Sigmoid colon (tissue), 7 donors: Measurements from ENCODE around the gene OR7G2. TPM values are rescaled to one million over a fixed set of nuclear protein-coding genes. Genes with fewer than 3 reads are reported as not detected.
"Not testable (repeated sequence)": the region's sequence is repeated elsewhere in the genome, so short reads cannot be mapped to it uniquely, and the experiment has no call there.

Experiments used
- DNase-seq: peaks from one replicate; pipeline ENCODE4 v3.0.0-alpha.2; 2019
- H3K27ac ChIP-seq, 4 donors: fragments of 200-600 bp; sonication (generic); one replicate each; pipeline ENCODE4 v1.5.1; 2016 to 2019; ENCODE audit warnings: mild to moderate bottlenecking in 1 of 4
- H3K27me3 ChIP-seq, 3 donors: fragments of 200-600 bp; sonication (generic); one replicate each; pipeline ENCODE4 v1.5.1; 2019; ENCODE audit warnings: mild to moderate bottlenecking in 1 of 3
- H3K36me3 ChIP-seq, 4 donors: fragments of 200-600 bp; sonication (generic); one replicate each; pipeline ENCODE4 v1.5.1; 2016 to 2019
- H3K4me1 ChIP-seq, 4 donors: fragments of 200-600 bp; sonication (generic); one replicate each; pipeline ENCODE4 v1.5.1; 2017 to 2019
- H3K4me3 ChIP-seq, 4 donors: fragments of 200-600 bp; sonication (generic); one replicate each; pipeline ENCODE4 v1.5.1; 2017 to 2019; ENCODE audit warnings: mild to moderate bottlenecking in 2 of 4, moderate library complexity in 1 of 4
- H3K9me3 ChIP-seq, 4 donors: fragments of 200-600 bp in 3 of 4; sonication (generic) in 3 of 4; one replicate each; pipeline versions ENCODE4 v1.5.1 to v1.6.1; 2013 to 2019
- CTCF ChIP-seq, 4 experiments: fragments of 450-650 bp in 3 of 4; fragments of 200-600 bp in 1 of 4; IDR thresholded peaks; one replicate each; pipeline ENCODE4 v1.5.1; 2016 to 2019; ENCODE audit warnings: antibody characterized with exemption in 4 of 4, mild to moderate bottlenecking in 3 of 4, moderate library complexity in 2 of 4
- EP300 ChIP-seq, 4 donors: sonication (generic); formaldehyde crosslinking; IDR thresholded peaks; one replicate each; pipeline ENCODE4 v1.6.1; 2017; ENCODE audit warnings: antibody characterized with exemption in 4 of 4
- POLR2A ChIP-seq, 2 donors: fragments of 450-650 bp; IDR thresholded peaks; one replicate each; pipeline ENCODE4 v1.6.1; 2016; ENCODE audit warnings: antibody characterized with exemption in 2 of 2, mild to moderate bottlenecking in 2 of 2, moderate library complexity in 2 of 2
- POLR2AphosphoS5 ChIP-seq, 4 donors: sonication (generic); formaldehyde crosslinking; IDR thresholded peaks; one replicate each; pipeline ENCODE4 v1.6.1; 2017; ENCODE audit warnings: antibody characterized with exemption in 4 of 4
- WGBS, 2 donors: extraction: QIAGEN DNeasy Blood & Tissue Kit; methylation state at CpG; one replicate each; pipeline ENCODE4 v1.1.7; 2013; 5-methylcytosine and 5-hydroxymethylcytosine counted together
- intact Hi-C: fragments of 100-400 bp; cut with DNase I; formaldehyde crosslinking; loops from one replicate; pipeline ENCODE4 v1.15.1; 2023
- polyA plus RNA-seq, 3 donors: library from polyadenylated mRNA; stranded (reverse); fragments of 200-250 nt; gene quantifications; one replicate each; pipeline ENCODE4 v1.2.3, GENCODE V29; 2013
- small RNA-seq, 3 donors: library from RNA; depleted of rRNA; stranded (forward); fragments of <200 nt; gene quantifications; one replicate each; pipeline ENCODE3, GENCODE V24; 2016
- total RNA-seq, 4 donors: library from RNA; depleted of rRNA; stranded (reverse); fragments of >200 nt; gene quantifications; one replicate each; pipeline ENCODE4 v1.1.0, GENCODE V29; 2016
- donor health status: healthy with polysubstance abuse.
- donor health status: Bipolar disorder and iron deficiency.
- donor health status: healthy.

Gene OR7G2
- total and polyA plus RNA-seq, 7 donors, result not detected

DNA sequence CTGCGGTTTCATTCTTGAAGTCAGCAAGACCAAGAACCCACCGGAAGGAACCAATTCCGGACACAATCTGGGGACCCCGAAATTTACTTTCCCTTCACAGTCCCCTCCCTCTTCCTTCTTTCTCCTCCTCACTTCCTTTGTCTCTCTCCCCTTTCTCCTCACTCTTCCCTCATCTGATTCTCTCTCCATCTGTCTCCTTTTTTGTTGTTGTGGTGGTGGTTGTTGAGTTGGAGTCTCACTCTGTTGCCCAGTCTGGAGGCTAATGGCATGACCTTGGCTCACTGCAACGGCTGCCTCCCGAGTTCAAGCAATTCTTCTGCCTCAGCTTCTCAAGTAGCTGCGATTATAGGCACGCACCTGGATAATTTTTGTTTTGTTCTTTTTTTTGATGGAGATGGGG lies 53.1 kb downstream of the OR7G2 start:
- no peak overlapping the region for H3K4me3 ChIP-seq
- WGBS, 2 donors, result 85 to 92% methylated on average over 8 of the region's 8 CpGs
- H3K27ac ChIP-seq, result no peak overlapping the region
- no peaks in the 10 kb centered on the region for H3K9me3 ChIP-seq
- no peaks in the 10 kb centered on the region for H3K4me1 ChIP-seq
- TF ChIP-seq EP300 (IDR thresholded peaks at IDR 0.05) (no peak), POLR2A (IDR thresholded peaks at IDR 0.05) (no peak), POLR2AphosphoS5 (IDR thresholded peaks at IDR 0.05) (no peak), CTCF (IDR thresholded peaks at IDR 0.05) (no peak)
- intact Hi-C loops, result no loop called here
- H3K36me3 ChIP-seq, result no peaks in the 10 kb centered on the region
- no peak for DNase-seq
- no peaks in the 10 kb centered on the region for H3K27me3 ChIP-seq

DNA sequence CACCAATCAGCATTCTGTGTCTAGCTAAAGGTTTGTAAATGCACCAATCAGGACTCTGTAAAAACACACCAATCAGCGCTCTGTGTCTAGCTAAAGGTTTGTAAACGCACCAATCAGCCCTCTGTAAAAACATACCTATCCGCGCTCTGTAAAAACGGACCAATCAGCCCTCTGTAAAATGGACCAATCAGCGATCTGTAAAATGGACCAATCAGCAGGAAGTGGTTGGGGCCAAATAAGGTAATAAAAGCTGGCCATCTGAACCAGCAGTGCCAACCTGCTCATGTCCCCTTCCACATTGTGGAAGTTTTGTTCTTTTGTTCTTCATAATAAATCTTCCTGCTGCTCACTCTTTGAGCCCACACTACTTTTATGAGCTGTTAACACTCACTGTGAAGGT lies 53.6 kb downstream of the OR7G2 start:
- H3K4me1 ChIP-seq, intact Hi-C loops, H3K27me3 ChIP-seq, DNase-seq, H3K27ac ChIP-seq, H3K9me3 ChIP-seq, H3K36me3 ChIP-seq, H3K4me3 ChIP-seq: not testable (repeated sequence)
- WGBS, 2 donors, result 96% methylated on average over 6 of the region's 6 CpGs

DNA sequence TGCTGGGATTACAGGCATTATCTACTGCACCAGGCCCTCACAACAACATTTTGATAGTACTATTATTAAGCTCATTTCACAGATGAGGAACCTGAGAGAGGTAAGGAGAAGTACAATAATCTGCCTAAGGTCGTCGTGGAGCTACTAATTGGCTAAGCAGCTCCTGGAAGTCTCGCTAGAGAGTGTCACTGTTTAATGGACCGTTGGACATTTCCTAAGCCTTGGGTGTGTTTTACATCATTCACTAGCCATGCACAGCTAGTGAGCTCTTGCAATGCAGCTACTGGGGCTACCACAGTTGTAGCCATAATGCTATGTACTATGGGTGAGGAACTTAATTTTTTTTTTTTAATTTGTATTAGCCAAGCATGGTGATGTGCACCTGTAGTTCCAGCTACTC lies 54.4 kb downstream of the OR7G2 start:
- DNase-seq, result no peak
- WGBS, 2 donors, result 86 to 91% methylated on average over 4 of the region's 4 CpGs
- H3K4me3 ChIP-seq, result no peak overlapping the region
- TF ChIP-seq EP300 (IDR thresholded peaks at IDR 0.05) (no peak), POLR2A (IDR thresholded peaks at IDR 0.05) (no peak), POLR2AphosphoS5 (IDR thresholded peaks at IDR 0.05) (no peak), CTCF (IDR thresholded peaks at IDR 0.05) (no peak)
- no peaks in the 10 kb centered on the region for H3K9me3 ChIP-seq
- H3K27ac ChIP-seq, result no peak overlapping the region
- H3K27me3 ChIP-seq, result no peaks in the 10 kb centered on the region
- no peaks in the 10 kb centered on the region for H3K4me1 ChIP-seq
- H3K36me3 ChIP-seq, result no peaks in the 10 kb centered on the region
- intact Hi-C loops, result no loop called here

Small RNAs within 50 kb of the gene (small RNA-seq; reads per million reads assigned to genes)
- 0 reads per million in 3 donors for gene OR1M4P

Other genes starting within 250 kb of the OR7G2 start
- gene MUC16, start 97.1 kb downstream of the OR7G2 start, total RNA-seq, result under 1 TPM in 1 of 4 donors, not detected in 3; under 0.01 TPM
- gene MUC16, start 97.1 kb downstream of the OR7G2 start, polyA plus RNA-seq, result under 1 TPM in 1 of 3 donors, not detected in 2; under 0.01 TPM
- gene OR1M1, start 20.4 kb downstream of the OR7G2 start, total RNA-seq, result not detected
- not detected for gene OR1M1, start 20.4 kb downstream of the OR7G2 start, polyA plus RNA-seq
- gene OR7G1, start 8.3 kb upstream of the OR7G2 start, total RNA-seq, result not detected
- not detected for gene OR7G1, start 8.3 kb upstream of the OR7G2 start, polyA plus RNA-seq
- gene OR7G3, start 19.5 kb upstream of the OR7G2 start, total RNA-seq, result not detected
- not detected for gene OR7G3, start 19.5 kb upstream of the OR7G2 start, polyA plus RNA-seq
- gene ZNF317, start 32.9 kb upstream of the OR7G2 start, total RNA-seq, result 10 to 100 TPM; 11.4 to 20.8 (median 17.4) TPM
- gene ZNF317, start 32.9 kb upstream of the OR7G2 start, polyA plus RNA-seq, result 10 to 100 TPM; 12.6 to 24.5 (median 16.3) TPM
- gene OR7D2, start 71.5 kb upstream of the OR7G2 start, total RNA-seq, result not detected
- under 1 TPM in 1 of 3 donors, not detected in 2; 0.01 TPM for gene OR7D2, start 71.5 kb upstream of the OR7G2 start, polyA plus RNA-seq
- not detected for gene OR7D4, start 112.1 kb upstream of the OR7G2 start, total RNA-seq
- gene OR7D4, start 112.1 kb upstream of the OR7G2 start, polyA plus RNA-seq, result not detected
- gene OR7E24, start 143.5 kb upstream of the OR7G2 start, total RNA-seq, result not detected
- not detected for gene OR7E24, start 143.5 kb upstream of the OR7G2 start, polyA plus RNA-seq
- 10 to 100 TPM in 2 of 4 donors, 1 to 10 TPM in 2; 3.1 to 23.7 (median 11.9) TPM for gene ZNF699, start 202.4 kb upstream of the OR7G2 start, total RNA-seq
- gene ZNF699, start 202.4 kb upstream of the OR7G2 start, polyA plus RNA-seq, result 1 to 10 TPM in 1 of 3 donors, under 1 TPM in 2; 0.46 to 2.8 (median 0.60) TPM
- 10 to 100 TPM; 16.5 to 45.7 (median 23.9) TPM for gene ZNF559, start 216.7 kb upstream of the OR7G2 start, total RNA-seq
- gene ZNF559, start 216.7 kb upstream of the OR7G2 start, polyA plus RNA-seq, result 1 to 10 TPM; 3.7 to 9.1 (median 4.8) TPM